A673 (cell line): Measurements from ENCODE around the gene SCGB3A2. TPM values are rescaled to one million over a fixed set of nuclear protein-coding genes. Genes with fewer than 3 reads are reported as not detected.

Experiments used
- BruUV-seq: library from RNA; stranded (reverse); fragments of 400-500 nt; replicated peaks from 2 replicates; lab custom pipeline; 2021; lab: Mats Ljungman, UMichigan
- CTCF ChIA-PET: fragments of 300-600 bp; sonication (Branson Sonifier 250); formaldehyde crosslinking; loops from one replicate; lab custom pipeline; 2022; ENCODE audit warnings: antibody characterized with exemption; lab: Charles Lee
- POLR2A ChIA-PET: fragments of 300-600 bp; sonication (Branson Sonifier 250); formaldehyde crosslinking; loops from one replicate; lab custom pipeline; 2022; ENCODE audit warnings: antibody characterized with exemption; ENCODE audit not compliant: low non-redundant PET; lab: Charles Lee
- DNase-seq: peaks from one replicate; pipeline ENCODE4 v3.0.0-alpha.2; 2015; ENCODE audit warnings: low spot score
- H3K27ac ChIP-seq: fragments of 200-600 bp; sonication (generic); 2 replicates; pipeline ENCODE4 v1.5.1; 2016; ENCODE audit warnings: mixed run types, low read depth, mild to moderate bottlenecking, mixed read lengths, antibody characterized with exemption, low read length; ENCODE audit not compliant: poor library complexity, severe bottlenecking
- H3K27me3 ChIP-seq: fragments of 200-600 bp; sonication (generic); replicated peaks from 2 replicates; pipeline ENCODE4 v1.6.1; 2017; ENCODE audit warnings: mixed run types, low read depth, mild to moderate bottlenecking, mixed read lengths, antibody characterized with exemption, low read length; ENCODE audit not compliant: insufficient read depth, poor library complexity
- H3K36me3 ChIP-seq: fragments of 200-600 bp; sonication (generic); 2 replicates; pipeline ENCODE4 v1.6.1; 2016; ENCODE audit warnings: mixed run types, mild to moderate bottlenecking, mixed read lengths, antibody characterized with exemption, low read length; ENCODE audit not compliant: insufficient read depth, poor library complexity, severe bottlenecking
- H3K4me1 ChIP-seq: fragments of 200-600 bp; sonication (generic); 2 replicates; pipeline ENCODE4 v1.6.1; 2017; ENCODE audit warnings: mixed run types, mild to moderate bottlenecking, mixed read lengths, antibody characterized with exemption, low read length; ENCODE audit not compliant: insufficient read depth, poor library complexity, severe bottlenecking
- H3K4me3 ChIP-seq: fragments of 200-600 bp; sonication (generic); 2 replicates; pipeline ENCODE4 v1.5.1; 2016; ENCODE audit warnings: low read depth, mixed run types, mild to moderate bottlenecking, mixed read lengths, low read length; ENCODE audit not compliant: poor library complexity, severe bottlenecking
- H3K9me3 ChIP-seq: fragments of 200-600 bp; sonication (generic); 2 replicates; pipeline ENCODE4 v1.6.1; 2016; ENCODE audit warnings: mixed run types, low read depth, mild to moderate bottlenecking, mixed read lengths, antibody characterized with exemption, low read length; ENCODE audit not compliant: poor library complexity, severe bottlenecking
- EZH2 ChIP-seq: fragments of 200-600 bp; sonication (generic); IDR thresholded peaks from 2 replicates; pipeline ENCODE4 v1.6.1; 2017; ENCODE audit warnings: borderline replicate concordance, low read depth, mild to moderate bottlenecking, mixed read lengths, antibody characterized with exemption, low read length; ENCODE audit not compliant: poor library complexity, severe bottlenecking
- intact Hi-C: fragments of 100-400 bp; cut with micrococcal nuclease; formaldehyde crosslinking; loops from one replicate; pipeline ENCODE4 v1.10.0; 2022; ENCODE audit not compliant: unreplicated experiment
- total RNA-seq: library from RNA; stranded (reverse); gene quantifications from 2 replicates; pipeline ENCODE4 v1.2.3, GENCODE V29; 2021
- TF ChIP-seq, protein P1 (sequence below): fragments of 300-800, 200-600 bp; sonication (generic); conservative IDR thresholded peaks from 2 replicates; pipeline ENCODE4 v1.5.1; 2017; ENCODE audit warnings: low read depth, mild to moderate bottlenecking, antibody characterized with exemption, low read length, moderate library complexity, mixed read lengths

Gene SCGB3A2
- total RNA-seq, 1 experiment from 2014 or later = not detected

DNA sequence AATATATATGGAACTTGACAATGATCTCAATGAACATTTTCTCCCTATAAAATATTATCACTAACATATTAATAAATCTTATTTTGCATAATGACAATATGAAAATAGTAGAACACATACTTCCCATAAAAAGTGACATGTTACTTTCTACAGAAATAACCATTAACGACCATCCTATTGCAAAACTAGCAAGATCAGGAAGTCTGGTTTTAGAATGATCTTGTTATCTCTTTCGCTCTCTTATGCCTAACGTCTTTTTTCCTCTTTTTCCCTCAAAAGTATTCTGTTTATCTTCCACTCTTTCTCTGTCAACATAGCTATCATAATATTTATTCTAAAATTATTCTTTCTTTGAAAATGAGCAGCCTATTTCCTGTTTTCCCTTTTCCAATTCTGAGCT lies 49.4 kb downstream of the SCGB3A2 start:
- ChIA-PET CTCF (no interaction called here), POLR2A (no interaction called here)
- BruUV-seq = no TSS peak

DNA sequence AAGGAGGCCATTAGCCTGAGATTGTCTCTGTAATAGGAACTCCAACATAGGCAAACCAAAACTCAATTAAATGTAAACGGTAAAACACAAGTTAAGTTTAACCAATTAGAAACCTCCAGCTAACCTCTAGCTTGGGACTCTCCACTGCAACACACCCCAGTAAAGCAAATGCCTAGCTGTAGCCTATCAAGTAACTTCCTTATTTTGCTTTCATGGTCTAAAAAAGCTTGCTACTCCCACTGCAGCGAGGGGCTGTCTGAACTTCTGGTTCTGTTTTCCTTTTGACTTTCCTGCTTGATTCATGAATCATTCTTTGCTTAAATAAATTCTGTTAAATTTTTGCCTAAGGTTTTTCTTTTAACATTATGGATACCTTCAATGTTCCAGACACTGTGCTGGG lies 52.3 kb downstream of the SCGB3A2 start:
- DNase-seq = no peak
- CTCF ChIA-PET = no interaction called here
- H3K27me3 ChIP-seq = no peaks in the 10 kb centered on the region
- H3K9me3 ChIP-seq = no peaks in the 10 kb centered on the region
- POLR2A ChIA-PET = no interaction called here
- H3K27ac ChIP-seq = no peak overlapping the region
- H3K36me3 ChIP-seq = no peaks in the 10 kb centered on the region
- intact Hi-C loops = loop anchor here (10.0 kb wide), 1 partner anchor 186 kb away; no protein-coding TSS in a partner anchor
- H3K4me1 ChIP-seq = no peaks in the 10 kb centered on the region
- no TSS peak for BruUV-seq
- TF ChIP-seq EZH2 = no peak
- TF ChIP-seq, protein P1, sequence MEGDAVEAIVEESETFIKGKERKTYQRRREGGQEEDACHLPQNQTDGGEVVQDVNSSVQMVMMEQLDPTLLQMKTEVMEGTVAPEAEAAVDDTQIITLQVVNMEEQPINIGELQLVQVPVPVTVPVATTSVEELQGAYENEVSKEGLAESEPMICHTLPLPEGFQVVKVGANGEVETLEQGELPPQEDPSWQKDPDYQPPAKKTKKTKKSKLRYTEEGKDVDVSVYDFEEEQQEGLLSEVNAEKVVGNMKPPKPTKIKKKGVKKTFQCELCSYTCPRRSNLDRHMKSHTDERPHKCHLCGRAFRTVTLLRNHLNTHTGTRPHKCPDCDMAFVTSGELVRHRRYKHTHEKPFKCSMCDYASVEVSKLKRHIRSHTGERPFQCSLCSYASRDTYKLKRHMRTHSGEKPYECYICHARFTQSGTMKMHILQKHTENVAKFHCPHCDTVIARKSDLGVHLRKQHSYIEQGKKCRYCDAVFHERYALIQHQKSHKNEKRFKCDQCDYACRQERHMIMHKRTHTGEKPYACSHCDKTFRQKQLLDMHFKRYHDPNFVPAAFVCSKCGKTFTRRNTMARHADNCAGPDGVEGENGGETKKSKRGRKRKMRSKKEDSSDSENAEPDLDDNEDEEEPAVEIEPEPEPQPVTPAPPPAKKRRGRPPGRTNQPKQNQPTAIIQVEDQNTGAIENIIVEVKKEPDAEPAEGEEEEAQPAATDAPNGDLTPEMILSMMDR = no peak
- H3K4me3 ChIP-seq = no peak overlapping the region

More for the DNA sequence above, 49.4 kb downstream of the SCGB3A2 start:
- DNase-seq = no peak
- H3K27me3 ChIP-seq = no peaks in the 10 kb centered on the region
- H3K36me3 ChIP-seq = no peaks in the 10 kb centered on the region
- no peaks in the 10 kb centered on the region for H3K4me1 ChIP-seq
- H3K4me3 ChIP-seq = no peak overlapping the region
- H3K9me3 ChIP-seq = no peaks in the 10 kb centered on the region
- intact Hi-C loops = no loop called here
- TF ChIP-seq, protein P1 = no peak
- no peak for TF ChIP-seq EZH2
- no peak overlapping the region for H3K27ac ChIP-seq

Other genes starting within 250 kb of the SCGB3A2 start
- 67.4 and 85.5 TPM in 2 replicates for gene JAKMIP2, start 96.0 kb upstream of the SCGB3A2 start, total RNA-seq
- not detected in 2 replicates for gene SPINK1, start 47.0 kb upstream of the SCGB3A2 start, total RNA-seq
- not detected in 2 replicates for gene C5orf46, start 27.8 kb downstream of the SCGB3A2 start, total RNA-seq
- not detected in 2 replicates for gene SPINK5, start 185.3 kb downstream of the SCGB3A2 start, total RNA-seq